ENCODE results near the gene IPCEF1. TPM values are rescaled to one million over a fixed set of nuclear protein-coding genes. Genes with fewer than 3 reads are reported as not detected.
A peak's percentile ranks its signal among the peaks of the same experiment; 100 is the strongest.

Gene IPCEF1
- polyA plus RNA-seq, 4 donors = 6.9 to 8.9 (median 7.9) TPM

DNA sequence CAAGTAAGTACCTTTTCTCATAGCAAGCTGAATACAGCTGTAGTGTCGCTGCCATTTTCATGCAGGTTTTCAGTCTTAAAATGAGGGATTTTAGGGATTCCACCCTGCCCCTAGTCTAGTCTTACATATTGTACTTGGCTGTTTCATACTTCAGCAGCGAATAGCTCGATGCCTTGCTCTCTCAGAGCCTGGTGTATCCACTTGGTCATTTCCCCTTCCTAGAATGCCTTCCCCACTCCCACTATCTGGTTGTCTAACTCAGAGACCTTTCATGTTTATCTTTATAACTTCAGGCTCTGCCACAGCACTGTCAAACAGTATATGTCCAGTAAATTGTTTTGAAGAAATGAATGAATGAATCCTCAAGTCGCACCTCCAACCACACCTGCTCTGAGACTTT is 21.1 kb upstream of the IPCEF1 start:
- no peak for DNase-seq (ENCODE audit: low read depth in 4 of 4, low spot score in 3 of 4)

DNA sequence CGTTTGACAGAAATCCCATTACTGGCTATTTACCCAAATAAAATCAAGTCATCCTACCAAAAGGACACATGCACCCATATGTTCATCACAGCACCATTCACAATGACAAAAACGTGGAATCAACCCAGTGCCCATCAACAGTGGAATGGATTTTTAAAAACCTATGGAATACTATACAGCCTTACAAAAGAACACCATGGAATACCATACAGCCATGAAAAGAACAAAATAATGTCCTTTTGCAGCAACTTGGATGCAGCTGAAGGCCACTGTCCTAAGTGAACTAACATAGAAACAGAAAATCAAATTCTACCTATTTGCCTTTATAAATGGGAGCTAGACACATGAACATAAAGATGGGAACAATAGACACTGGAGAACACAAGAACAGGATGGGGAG is 17.4 kb upstream of the IPCEF1 start:
- no peak for DNase-seq (ENCODE audit: low read depth in 4 of 4, low spot score in 3 of 4)

DNA sequence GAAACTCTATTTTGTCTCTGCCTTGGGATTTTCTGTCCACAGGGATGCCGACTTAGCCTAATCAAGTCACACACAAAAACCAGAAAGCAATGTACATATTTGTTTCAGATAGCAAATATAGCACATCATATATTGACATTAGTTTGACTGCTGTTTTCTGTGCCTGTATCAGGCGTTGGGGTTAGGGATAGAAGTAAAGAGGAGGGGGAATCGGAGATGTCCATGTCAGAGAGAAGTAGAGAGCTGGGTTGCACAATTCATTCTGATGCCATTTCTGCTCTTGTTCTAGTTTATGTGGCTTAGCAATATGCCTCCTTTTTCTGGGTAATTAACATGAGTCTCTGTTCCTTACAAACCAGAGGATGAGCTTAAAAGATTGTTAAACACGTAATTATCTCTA is 14.7 kb upstream of the IPCEF1 start:
- DNase-seq (ENCODE audit: low read depth in 4 of 4, low spot score in 3 of 4) = no peak

DNA sequence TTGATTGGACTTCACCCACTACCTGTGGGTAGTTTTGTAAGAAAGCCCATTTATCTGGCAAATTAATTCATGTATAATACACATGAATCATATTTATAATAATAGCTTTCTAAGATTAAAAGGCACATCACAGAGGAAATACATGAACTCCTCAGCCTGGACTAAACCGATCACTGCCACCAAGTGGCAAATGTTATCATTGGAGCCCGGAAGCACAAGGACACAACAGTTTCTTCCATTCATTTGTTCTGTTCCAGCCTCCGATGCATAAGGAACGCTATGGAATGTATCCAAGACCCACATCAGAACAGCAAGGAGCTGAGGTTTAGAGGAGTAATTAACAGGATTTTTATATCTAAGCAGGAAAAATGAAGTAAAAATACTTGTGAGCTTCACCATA is 13.9 kb upstream of the IPCEF1 start:
- no peak for DNase-seq (ENCODE audit: low read depth in 4 of 4, low spot score in 3 of 4)

DNA sequence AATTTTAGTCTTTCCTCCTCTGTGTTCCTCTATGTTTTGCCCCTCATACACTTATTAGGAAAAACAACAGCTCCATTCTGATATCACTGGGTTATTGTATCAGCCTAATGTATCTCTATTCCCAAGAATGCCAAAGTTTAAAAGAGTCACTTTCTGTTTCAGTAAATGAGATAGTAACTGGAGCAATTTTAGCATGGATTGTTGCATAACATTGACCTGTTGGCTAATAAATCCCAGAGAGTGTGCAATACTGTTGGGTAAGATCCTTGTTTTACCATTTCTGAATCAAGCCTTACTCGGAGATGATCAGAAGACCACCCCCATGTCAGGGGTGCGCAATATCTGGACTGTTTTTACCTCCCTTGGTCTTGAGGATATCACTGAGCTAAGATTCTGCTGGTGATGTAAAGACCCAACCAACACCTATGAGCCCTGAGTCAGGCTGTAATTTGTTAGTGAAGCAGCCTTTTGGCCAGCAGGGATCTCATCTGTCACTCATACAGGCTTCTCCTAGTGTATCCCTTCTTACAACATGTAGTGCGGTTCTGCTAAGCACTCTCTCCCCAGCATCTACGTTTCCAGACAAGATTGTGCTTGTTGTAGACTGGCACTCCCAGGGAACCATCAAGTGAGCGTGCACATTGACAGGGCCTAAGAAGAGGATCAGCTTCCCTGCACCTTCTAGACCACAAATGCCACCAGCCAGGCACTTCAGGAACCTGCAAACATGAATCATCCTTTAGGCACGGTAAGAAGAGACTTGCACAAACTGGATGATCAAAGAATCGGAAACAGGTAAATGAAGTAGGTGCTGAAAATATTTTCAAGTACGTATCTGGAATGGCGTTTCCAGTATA is 11.5 kb upstream of the IPCEF1 start:
- DNase-seq (ENCODE audit: low read depth in 4 of 4, low spot score in 3 of 4) = no peak

DNA sequence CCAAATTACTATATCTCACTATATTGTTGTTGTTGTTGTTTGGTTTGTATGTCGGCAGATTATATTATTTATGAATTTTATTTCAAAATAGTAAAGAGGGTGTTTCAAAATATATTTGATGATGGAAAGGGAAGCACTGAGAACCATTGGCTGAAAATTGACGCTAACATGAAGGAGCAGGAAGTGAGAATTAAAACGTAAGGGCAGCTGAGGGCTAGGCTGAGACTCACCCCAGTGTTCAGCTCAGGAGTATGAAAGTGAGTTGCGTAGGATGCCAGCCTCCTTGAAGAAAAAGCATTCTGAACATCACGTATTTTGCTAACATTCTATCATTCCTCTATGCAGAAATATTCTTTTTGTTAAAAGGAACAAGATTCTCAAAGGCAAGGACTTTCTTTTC is 10.7 kb upstream of the IPCEF1 start:
- no peak for DNase-seq (ENCODE audit: low read depth in 4 of 4, low spot score in 3 of 4)

DNA sequence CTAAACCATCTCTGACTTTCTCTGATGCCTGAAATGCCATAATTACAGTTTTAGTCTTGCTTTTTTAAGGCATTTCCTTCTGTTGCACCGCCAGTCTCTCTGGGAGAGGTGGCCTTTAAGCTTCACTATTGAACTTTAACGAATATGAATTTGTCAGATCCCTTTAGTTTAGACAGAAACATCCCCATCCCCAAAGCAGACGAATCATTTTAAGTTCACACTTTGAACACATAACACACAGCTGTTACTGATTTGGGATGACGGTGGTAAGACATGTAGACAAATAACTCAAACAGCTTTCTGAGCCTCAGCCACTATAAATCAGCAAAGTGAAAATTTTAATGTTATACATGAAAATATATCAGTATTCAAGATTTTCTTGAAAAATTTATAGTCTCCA is 7.2 kb upstream of the IPCEF1 start:
- no peak for DNase-seq (ENCODE audit: low read depth in 4 of 4, low spot score in 3 of 4)

DNA sequence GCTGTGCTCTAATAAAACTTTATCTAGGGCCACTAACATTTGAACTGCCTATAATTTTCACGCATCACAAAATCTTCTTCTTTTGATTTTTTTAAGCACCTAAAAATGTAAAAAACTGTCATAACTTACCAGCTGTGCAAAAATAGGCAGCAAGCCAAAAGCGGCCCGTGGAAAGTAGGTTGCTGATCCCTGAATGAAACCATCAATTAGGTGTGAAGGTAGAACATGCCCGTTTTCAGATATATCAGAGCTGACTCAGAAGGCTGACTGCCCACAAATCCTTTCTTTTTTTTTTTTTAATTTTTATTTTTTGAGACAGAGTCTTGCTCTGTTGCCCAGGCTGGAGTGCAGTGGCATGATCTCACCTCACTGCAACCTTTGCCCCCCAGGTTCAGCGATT is 4.9 kb upstream of the IPCEF1 start:
- no peak for DNase-seq (ENCODE audit: low read depth in 4 of 4, low spot score in 3 of 4)

DNA sequence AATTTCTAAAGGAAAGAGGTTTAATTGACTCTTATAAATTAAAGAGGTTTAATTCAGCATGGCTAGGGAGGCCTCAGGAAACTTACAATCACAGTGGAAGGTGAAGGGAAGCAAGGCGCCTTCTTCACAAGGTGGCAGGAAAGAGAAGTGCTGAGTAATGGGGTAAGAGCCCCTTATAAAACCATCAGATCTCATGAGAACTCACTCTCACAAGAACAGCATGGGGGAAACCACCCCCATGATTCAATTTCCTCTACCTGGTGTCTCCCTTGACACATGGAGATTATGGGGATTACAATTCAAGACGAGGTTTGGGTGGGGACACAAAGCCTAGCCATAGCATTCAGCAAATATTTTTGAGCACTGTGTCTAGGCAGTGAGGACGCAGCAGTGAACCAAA is 3.9 kb upstream of the IPCEF1 start:
- no peak for DNase-seq (ENCODE audit: low read depth in 4 of 4, low spot score in 3 of 4)

DNA sequence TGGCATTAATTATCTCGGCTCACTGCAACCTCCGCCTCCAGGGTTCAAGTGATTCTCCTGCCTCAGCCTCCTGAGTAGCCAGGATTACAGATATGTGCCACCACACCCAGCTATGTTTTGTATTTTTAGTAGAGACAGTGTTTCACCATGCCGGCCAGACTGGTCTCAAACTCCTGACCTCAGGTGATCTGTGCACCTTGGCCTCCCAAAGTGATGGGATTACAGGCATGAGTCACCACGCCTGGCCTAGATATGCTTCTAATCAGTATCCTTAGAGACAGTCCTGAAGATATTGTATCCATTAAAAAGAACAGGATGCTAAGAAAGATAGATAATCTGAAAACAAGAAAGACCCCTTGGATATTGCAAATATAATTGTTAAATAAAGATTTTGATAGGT is 3.1 kb upstream of the IPCEF1 start:
- DNase-seq (ENCODE audit: low read depth in 4 of 4, low spot score in 3 of 4) = no peak

DNA sequence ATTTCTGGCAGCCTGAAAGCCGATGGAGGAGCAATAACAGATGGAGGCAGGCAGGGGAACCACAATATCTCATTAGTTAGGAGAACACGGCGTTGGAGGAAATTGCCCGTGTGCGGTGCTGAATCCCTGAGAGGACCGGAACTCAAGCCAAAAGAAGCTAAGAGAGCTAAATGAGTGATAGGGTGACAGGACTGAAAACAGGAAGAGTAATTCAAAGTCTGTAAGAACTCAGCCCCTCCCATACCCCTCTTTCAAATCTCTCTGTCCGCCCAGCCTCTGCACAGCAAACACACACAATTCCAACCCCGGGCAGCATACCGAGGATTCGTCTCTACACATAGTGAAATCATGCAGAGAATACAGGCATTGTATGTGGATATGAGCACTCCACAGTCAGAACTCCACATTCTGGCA is 2.6 kb upstream of the IPCEF1 start:
- no peak for DNase-seq (ENCODE audit: low read depth in 4 of 4, low spot score in 3 of 4)

DNA sequence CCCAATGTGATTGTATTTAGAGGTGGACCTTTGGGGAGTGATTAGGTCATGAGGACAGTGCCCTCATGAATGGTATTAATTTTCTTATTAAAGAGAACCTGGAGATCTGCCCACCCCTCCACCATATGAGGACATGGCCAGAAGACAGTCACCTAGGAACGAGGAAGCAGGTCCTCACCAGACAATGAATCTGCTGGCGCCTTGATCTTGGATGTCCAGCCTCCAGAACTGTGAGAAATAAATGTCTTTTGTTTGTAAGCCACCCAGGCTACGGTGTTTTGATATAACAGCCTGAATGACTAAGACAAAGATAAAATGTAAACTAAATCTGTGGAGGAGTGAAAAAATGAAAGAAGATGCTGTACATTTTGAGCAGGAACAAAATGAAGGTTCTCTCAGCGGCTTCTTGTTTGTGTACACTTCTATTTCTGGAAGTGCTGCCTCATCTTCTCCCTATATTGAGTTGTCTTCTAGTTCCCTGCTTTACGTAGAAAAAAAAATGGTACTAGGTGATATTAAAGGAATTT is 1.5 kb upstream of the IPCEF1 start:
- no peak for DNase-seq (ENCODE audit: low read depth in 4 of 4, low spot score in 3 of 4)

DNA sequence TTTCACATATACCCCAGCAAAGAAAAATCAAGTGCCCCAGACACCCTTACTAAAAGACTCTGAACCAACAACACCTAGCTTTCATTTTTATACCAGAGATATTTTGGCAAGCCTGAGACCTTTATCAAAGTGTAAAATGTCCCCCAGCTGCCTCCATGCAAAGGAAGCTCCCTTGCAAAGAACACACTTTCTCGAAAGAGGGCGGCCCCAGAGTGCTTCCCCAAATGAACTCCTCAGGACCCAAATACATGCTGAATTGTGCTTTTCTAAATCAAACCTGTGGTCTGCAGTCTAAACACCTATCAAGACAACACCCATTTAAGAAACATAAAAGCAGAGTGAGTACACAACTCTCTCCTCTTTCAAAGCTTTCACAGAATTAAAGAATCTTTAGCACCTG is 490 bp downstream of the IPCEF1 start:
- no peak for DNase-seq (ENCODE audit: low read depth in 4 of 4, low spot score in 3 of 4)

DNA sequence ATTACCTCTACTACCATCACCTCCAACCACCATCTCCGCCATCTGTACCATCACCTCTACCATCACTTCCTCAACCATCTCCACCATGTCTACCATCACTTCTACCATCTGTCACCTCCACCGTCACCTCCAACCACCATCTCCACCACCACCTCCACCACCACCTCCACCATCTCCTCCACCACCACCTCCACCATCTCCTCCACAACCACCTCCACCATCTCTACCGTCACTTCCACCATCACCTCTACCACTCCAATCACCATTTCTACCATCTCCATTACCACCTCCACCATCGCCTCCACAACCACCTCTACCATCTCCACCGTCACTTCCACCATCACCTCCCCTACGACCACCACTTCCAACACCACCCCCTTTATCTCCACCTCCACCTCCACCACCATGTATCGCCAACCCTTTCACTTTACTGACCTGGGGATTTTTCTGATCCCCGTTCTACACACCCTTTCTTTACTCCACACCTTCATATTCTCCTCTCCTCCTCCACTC is 2.3 kb downstream of the IPCEF1 start:
- DNase-seq (ENCODE audit: low read depth in 4 of 4, low spot score in 3 of 4) = no peak

DNA sequence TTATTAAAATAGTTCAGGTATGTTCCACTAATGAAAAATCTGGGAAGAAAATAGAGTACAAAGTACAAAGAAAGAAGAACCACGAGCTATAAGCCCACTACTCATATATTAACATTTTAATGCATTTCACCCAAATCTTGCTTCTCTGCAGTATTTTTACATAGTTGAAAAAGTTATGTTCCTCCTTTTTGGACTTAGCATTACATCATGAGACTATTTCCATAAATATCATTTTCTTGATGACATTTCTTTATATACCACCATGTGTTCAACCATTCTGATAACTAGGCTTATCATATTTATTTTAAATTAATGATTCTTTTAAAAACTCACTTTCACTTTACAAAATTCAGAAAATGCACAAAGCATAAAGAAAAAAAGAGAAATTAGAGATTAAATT is 3.0 kb downstream of the IPCEF1 start:
- no peak for DNase-seq (ENCODE audit: low read depth in 4 of 4, low spot score in 3 of 4)

DNA sequence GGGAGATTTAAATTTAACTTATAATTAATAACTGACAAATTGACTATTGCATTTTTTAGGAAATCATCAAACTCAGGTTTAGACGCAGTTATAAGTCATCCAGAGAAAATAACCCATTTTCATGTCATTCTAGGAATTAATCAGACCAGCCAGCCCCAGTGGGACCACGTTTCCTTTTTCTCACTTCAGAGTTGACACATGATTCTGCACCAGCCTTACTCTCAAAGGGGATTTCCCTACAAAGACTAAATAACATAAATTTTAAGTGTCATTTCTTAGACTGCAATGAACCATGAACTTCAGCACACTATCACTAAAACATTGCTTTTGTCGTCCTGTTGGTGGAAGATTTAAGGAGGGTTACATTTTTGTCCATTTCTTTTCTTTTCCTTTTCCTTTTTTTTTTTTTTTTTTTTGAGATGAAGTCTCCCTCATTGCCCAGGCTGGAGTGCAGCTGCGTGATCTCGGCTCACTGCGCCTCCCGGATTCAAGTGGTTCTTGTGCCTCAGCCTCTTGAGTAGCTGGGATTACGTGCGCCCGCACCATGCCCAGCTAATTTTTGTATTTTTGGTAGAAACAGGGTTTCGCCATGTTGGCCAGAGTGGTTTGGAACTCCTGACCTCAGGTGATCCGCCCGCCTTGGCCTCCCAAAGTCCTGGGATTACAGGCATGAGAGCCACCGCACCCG is 3.6 kb downstream of the IPCEF1 start:
- no peak for DNase-seq (ENCODE audit: low read depth in 4 of 4, low spot score in 3 of 4)

DNA sequence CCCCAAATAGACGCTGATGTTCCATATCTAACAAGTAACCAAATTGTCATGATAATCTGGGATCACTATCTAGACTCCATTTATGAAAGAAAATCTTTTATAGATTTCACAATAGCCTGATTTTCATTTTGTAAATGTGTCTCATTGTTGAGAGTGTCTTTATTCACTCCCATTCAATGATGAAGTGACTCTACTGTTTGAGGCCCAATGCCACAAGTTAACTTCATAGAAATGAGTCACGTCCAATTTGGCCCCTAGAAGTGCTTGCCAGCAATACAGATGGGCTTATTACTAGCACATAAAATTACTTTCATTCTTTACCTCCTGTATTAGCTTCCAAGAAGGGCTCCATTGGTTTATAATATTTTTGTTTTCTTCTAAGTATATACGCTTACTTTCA is 6.3 kb downstream of the IPCEF1 start:
- no peak for DNase-seq (ENCODE audit: low read depth in 4 of 4, low spot score in 3 of 4)

DNA sequence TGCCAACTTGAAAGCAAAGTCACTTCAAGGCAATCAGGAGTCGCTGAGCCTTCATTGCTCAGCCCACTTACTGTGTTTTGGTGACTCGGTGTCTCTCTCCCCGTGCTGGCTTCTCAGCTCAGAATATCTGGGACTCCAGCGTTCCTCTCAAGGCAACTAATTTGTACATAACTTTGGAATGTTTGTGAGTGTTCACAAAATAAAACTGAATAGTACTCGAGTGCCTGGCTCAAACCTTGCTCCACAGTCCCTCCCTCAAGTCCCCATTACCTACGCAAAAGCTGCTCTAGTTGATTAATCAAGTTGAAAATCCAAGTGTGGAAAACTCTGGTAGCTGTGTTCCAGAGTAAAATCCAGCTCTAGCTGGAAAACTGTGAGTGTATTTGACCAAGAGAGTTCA is 8.6 kb downstream of the IPCEF1 start:
- DNase-seq (ENCODE audit: low read depth in 4 of 4, low spot score in 3 of 4) = peak in 1 of 4 donors; percentile 37

DNA sequence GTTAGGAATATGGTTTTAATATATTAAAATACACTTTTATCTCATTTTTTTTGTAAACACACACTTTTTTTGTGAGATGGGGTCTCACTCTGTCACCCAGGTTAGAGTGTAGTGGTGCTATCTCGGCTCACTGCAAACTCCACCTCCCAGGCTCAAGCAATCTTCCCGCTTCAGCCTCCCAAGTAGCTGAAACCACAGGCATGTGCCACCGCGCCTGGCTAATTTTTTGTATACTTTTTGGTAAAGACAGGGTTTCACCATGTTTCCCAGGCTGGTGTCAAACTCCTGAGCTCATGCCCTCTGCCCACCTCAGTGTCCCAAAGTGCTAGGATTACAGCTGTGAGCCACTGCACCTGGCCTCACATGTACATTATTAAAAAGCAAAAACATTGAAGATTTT is 10.8 kb downstream of the IPCEF1 start:
- DNase-seq (ENCODE audit: low read depth in 4 of 4, low spot score in 3 of 4) = no peak

DNA sequence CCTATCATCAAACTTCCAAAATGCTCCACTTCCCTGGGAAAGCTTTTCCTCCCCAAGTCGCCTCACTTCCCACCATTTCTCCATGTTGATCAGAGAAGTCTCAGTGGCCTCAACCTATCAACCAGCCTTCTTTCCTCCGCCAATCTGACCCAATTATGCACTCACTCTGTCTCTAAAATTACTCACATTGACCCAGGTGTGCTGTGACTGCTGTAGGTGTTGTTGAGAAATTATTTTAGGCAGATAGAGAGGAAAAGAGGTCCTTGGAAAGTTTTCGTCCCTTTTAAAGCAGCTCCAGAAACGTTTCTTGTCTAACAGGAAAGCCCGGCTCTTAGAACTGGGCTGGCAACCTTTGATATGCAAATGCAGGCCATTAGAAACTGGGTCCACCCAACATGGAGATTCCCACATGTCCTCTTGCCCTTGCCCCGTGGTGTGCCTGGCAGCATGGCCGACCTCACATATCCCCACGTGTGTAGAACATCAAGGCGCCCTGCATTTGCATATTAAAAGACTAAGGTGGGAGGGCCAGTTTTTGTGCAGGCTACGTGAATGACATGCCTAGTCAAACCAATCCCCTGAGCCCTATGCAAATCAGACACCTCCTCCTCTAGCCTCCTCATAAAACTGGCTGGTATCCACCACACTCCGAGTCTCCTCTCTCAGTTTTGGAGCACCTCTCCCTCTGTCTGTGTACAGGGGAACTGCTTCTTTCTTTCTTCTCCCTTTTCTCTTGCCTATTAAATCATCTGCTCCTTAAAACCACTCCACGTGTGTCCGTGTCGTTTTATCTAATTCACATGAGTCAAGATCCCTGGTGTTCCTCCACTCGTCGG is 12.9 kb downstream of the IPCEF1 start:
- peak in 2 of 4 donors; percentile 30 to 33 for DNase-seq (ENCODE audit: low read depth in 4 of 4, low spot score in 3 of 4)

DNA sequence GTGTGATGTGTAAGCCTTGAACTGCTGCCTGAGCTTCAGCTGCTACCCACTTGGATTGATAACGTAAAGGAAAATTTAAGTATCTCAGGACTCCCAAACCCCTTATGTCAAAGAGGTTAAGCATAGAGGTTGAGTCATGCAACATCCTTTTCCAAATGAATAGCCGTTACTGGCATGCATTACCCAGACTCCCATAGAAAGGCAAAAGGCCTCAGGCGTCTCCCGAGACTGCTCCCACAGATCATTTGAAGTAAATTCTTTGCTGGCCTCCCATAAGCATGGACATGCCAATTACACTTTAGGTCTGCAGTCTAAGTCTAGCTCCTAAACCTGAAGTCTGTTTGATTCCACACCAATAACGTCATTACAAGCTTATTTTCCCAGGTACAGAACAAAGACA is 14.7 kb downstream of the IPCEF1 start:
- no peak for DNase-seq (ENCODE audit: low read depth in 4 of 4, low spot score in 3 of 4)
